Vagina (tissue), 2 donors: ENCODE data around the gene PRSS22.

Experiments
- CTCF ChIP-seq, 3 experiments: fragments of 450-650 bp in 2 of 3; fragments of 200-600 bp in 1 of 3; sonication (generic) in 1 of 3; IDR thresholded peaks; one replicate each; pipeline ENCODE4 v1.5.1; 2017 to 2019; ENCODE audit warnings: antibody characterized with exemption in 3 of 3, mild to moderate bottlenecking in 2 of 3, moderate library complexity in 2 of 3
- POLR2A ChIP-seq, 2 donors: fragments of 450-650 bp; IDR thresholded peaks; one replicate each; pipeline ENCODE4 v1.6.1; 2017; ENCODE audit warnings: antibody characterized with exemption in 2 of 2, mild to moderate bottlenecking in 2 of 2, moderate library complexity in 2 of 2
- POLR2AphosphoS5 ChIP-seq, 2 donors: sonication (generic); formaldehyde crosslinking; IDR thresholded peaks; one replicate each; pipeline ENCODE4 v1.9.0; 2017; ENCODE audit warnings: antibody characterized with exemption in 2 of 2, mild to moderate bottlenecking in 2 of 2, low read depth in 1 of 2; ENCODE audit not compliant: insufficient read depth in 1 of 2

DNA sequence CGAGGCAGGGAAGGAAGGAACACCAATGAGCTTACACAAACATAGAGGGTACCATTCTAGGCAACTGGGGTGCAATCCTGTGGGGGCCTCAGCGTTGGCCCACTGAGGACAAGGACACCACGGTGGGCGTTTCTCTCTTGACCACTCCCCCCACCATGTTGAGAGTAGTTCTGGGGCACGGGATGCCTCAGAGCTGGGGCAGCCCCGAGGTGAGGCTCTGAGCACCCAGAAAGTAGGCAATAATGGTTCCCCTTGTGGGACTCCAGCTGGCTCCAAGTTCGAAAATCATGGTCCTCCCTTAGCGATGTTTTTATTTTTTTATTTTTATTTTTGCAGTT, 35.8 kb downstream of the PRSS22 start:
- TF ChIP-seq CTCF (IDR thresholded peaks at IDR 0.05) (no peak), POLR2A (IDR thresholded peaks at IDR 0.05) (no peak), POLR2AphosphoS5 (IDR thresholded peaks at IDR 0.05; ENCODE audit: insufficient read depth in 1 of 2, low read depth in 1 of 2) (no peak)
